Testis (tissue), 3 donors: ENCODE data around the gene CEP350. TPM values are rescaled to one million over a fixed set of nuclear protein-coding genes. Genes with fewer than 3 reads are reported as not detected.

ENCODE experiments used
- DNase-seq: peaks from one replicate; pipeline ENCODE4 v3.0.0-alpha.2; 2019
- H3K27ac ChIP-seq, 2 donors: fragments of 200-600 bp; sonication (generic); one replicate each; pipeline ENCODE4 v1.5.1; 2019
- H3K27me3 ChIP-seq: fragments of 200-600 bp; sonication (generic); one replicate; pipeline ENCODE4 v1.5.1; 2019
- H3K36me3 ChIP-seq: fragments of 200-600 bp; sonication (generic); one replicate; pipeline ENCODE4 v1.5.1; 2017; ENCODE audit warnings: low read depth; ENCODE audit errors: missing control alignments
- H3K4me1 ChIP-seq: fragments of 200-600 bp; sonication (generic); one replicate; pipeline ENCODE4 v1.5.1; 2019
- H3K4me3 ChIP-seq, 2 donors: fragments of 200-600 bp; sonication (generic); one replicate each; pipeline ENCODE4 v1.5.1; 2017 to 2019
- H3K9me3 ChIP-seq: fragments of 200-600 bp; sonication (generic); one replicate; pipeline ENCODE4 v1.5.1; 2017
- POLR2A ChIP-seq: fragments of 450-650 bp; IDR thresholded peaks from one replicate; pipeline ENCODE4 v1.6.1; 2017; ENCODE audit warnings: antibody characterized with exemption, mild to moderate bottlenecking, moderate library complexity
- WGBS, 2 donors: methylation state at CpG; one replicate each; pipeline ENCODE4 v1.1.5; 2018; 5-methylcytosine and 5-hydroxymethylcytosine counted together
- intact Hi-C: fragments of 100-400 bp; cut with DNase I; formaldehyde crosslinking; loops from one replicate; pipeline ENCODE4 v1.15.1; 2023; ENCODE audit warnings: low total_unique reads
- polyA plus RNA-seq: library from polyadenylated mRNA; stranded (reverse); fragments of 350-450 nt; fragmentation: Illumina TruSeq; extraction: RNeasy Lipid Tissue Mini Kit (QIAGEN cat#74804); gene quantifications from one replicate; pipeline ENCODE4 v1.2.3, GENCODE V29; 2014; ENCODE audit warnings: low read depth, low replicate concordance; ENCODE audit not compliant: insufficient read depth
- total RNA-seq, 2 donors: library from RNA; depleted of rRNA; stranded (reverse); fragments of >200 nt; gene quantifications; one replicate each; pipeline ENCODE4 v1.2.3, GENCODE V29; 2016
- TF ChIP-seq, protein P1 (sequence below), 3 experiments: fragments of 450-650 bp in 2 of 3; fragments of 200-600 bp in 1 of 3; sonication (generic) in 1 of 3; IDR thresholded peaks; one replicate each; pipeline ENCODE4 v1.5.1; 2016 to 2019; ENCODE audit warnings: antibody characterized with exemption in 3 of 3, mild to moderate bottlenecking in 2 of 3, moderate library complexity in 1 of 3

The CEP350 gene
- total and polyA plus RNA-seq, 3 donors from 2014 or later = 89.4 to 177 (median 104) TPM

DNA sequence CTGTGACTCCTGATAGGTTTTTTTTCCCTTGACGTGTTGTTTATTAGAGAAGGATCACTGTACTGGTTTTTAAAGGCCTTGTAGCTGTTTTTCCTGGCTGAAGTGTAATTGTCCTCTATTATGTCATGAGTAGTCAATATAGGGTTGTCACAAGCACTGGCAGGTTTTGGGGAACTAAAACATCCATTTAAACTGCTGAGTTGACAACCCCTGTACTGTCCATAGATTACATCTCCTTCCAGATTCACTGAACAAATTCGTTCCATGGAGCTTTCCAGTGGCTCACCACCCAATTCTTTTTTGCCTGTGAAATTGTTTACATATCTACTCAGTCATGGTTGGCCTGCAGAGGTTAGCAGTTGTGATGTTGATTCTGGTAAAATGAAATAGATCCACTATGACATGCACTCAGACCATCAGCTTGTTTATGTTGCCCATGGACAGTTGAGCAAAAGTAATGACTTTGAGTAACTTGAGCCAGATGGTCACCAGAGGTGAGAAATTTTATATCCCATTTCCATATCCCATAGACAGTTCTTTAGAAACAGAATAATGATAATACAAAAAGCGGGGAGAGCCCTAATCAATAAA, 140.2 kb downstream of the CEP350 start:
- Histone ChIP-seq H3K27ac (no peak overlapping the region), H3K36me3 (no peaks in the 10 kb centered on the region), H3K4me3 (no peak overlapping the region), H3K9me3 (no peaks in the 10 kb centered on the region), H3K4me1 (no peaks in the 10 kb centered on the region), H3K27me3 (no peaks in the 10 kb centered on the region)
- TF ChIP-seq, protein P1, sequence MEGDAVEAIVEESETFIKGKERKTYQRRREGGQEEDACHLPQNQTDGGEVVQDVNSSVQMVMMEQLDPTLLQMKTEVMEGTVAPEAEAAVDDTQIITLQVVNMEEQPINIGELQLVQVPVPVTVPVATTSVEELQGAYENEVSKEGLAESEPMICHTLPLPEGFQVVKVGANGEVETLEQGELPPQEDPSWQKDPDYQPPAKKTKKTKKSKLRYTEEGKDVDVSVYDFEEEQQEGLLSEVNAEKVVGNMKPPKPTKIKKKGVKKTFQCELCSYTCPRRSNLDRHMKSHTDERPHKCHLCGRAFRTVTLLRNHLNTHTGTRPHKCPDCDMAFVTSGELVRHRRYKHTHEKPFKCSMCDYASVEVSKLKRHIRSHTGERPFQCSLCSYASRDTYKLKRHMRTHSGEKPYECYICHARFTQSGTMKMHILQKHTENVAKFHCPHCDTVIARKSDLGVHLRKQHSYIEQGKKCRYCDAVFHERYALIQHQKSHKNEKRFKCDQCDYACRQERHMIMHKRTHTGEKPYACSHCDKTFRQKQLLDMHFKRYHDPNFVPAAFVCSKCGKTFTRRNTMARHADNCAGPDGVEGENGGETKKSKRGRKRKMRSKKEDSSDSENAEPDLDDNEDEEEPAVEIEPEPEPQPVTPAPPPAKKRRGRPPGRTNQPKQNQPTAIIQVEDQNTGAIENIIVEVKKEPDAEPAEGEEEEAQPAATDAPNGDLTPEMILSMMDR (IDR thresholded peaks at IDR 0.05) = no peak
- no peak for TF ChIP-seq POLR2A
- intact Hi-C loops = no loop called here
- WGBS, 2 donors = 98% methylated on average over 3 of the region's 3 CpGs
- DNase-seq = no peak

DNA sequence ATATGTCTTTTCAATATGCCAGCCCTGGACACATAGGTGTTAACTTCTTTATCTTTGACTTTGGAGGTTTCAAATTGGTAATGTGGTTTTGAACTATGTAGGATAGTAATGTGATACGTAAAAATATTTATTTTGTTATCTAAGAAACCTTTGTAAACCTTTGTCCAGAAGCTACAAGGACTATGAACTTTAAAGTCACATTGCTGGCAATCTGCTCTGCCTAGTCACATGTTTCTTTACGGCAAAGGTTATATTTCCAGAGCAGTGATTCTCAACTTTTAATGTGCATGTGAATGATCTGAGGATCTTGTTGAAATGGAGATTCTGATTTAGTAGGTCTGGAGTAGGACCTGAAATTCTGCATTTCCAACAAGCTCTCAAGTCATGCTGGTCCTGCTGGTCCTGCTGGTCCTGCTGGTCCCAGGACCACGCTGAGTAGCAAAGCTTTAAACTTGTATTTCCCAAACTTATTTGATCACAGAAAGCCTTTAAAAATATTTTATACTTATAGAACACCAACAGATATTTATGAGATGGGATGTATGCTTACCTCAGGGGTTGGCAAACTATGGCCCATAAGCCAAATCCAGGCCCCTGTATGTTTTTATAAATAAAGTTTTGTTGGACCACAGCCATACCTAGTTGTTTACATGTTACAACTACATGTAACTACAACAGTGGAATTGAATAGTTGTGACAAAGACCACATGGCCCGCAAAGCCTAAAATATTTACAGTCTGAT, 142.1 kb downstream of the CEP350 start:
- Histone ChIP-seq H3K4me1 (no peaks in the 10 kb centered on the region), H3K27ac (no peak overlapping the region), H3K4me3 (no peak overlapping the region), H3K36me3 (no peaks in the 10 kb centered on the region), H3K27me3 (no peaks in the 10 kb centered on the region), H3K9me3 (no peaks in the 10 kb centered on the region)
- 89 to 90% methylated on average over 4 of the region's 4 CpGs for WGBS, 2 donors
- no peak for TF ChIP-seq POLR2A
- TF ChIP-seq, protein P1 (IDR thresholded peaks at IDR 0.05) = no peak
- intact Hi-C loops = no loop called here
- no peak for DNase-seq

DNA sequence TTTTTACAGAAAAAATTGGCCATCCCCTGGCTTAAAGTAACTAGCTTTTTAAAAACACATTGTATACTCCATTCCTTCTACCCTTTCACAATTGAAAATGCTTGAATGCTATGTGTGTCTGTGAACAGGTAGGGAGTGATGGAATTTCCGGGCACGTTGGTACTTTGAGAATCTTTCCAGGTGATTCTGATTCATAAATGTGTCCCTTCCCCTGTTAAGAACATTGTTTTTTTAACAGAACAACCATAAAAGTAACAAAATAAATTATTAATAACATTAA, 142.7 kb downstream of the CEP350 start:
- no peak overlapping the region for H3K27ac ChIP-seq
- H3K9me3 ChIP-seq = no peaks in the 10 kb centered on the region
- 92 to 93% methylated on average over 2 of the region's 2 CpGs for WGBS, 2 donors
- no peak for TF ChIP-seq POLR2A
- TF ChIP-seq, protein P1 (IDR thresholded peaks at IDR 0.05) = no peak
- no peaks in the 10 kb centered on the region for H3K36me3 ChIP-seq
- no peaks in the 10 kb centered on the region for H3K4me1 ChIP-seq
- DNase-seq = no peak
- intact Hi-C loops = no loop called here
- no peaks in the 10 kb centered on the region for H3K27me3 ChIP-seq
- no peak overlapping the region for H3K4me3 ChIP-seq

DNA sequence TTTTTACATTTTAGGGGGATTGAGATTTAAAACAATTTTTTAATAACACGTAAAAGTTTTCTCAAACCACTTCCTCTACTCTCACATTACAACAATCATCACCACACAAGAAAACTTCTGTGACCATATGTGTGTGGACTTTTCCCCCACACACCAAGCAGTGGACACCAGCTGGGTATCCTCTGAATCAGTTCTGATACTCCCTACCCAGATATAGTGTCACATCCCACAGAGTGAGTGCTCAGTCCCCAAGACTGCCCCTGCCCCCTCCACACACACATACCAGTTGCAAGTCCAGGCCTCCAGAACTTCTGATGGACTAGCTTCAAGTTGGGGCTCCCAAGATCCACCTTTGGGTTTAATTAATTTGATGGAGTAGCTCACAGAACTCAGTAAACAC, 146.8 kb downstream of the CEP350 start:
- intact Hi-C loops = no loop called here
- H3K4me3 ChIP-seq = no peak overlapping the region
- H3K27ac ChIP-seq = no peak overlapping the region
- H3K4me1 ChIP-seq = no peaks in the 10 kb centered on the region
- 90 to 96% methylated on average over 1 of the region's 1 CpG for WGBS, 2 donors
- TF ChIP-seq POLR2A = no peak
- TF ChIP-seq, protein P1 (IDR thresholded peaks at IDR 0.05) = no peak
- H3K36me3 ChIP-seq = no peaks in the 10 kb centered on the region
- no peaks in the 10 kb centered on the region for H3K27me3 ChIP-seq
- no peak for DNase-seq
- H3K9me3 ChIP-seq = no peaks in the 10 kb centered on the region

DNA sequence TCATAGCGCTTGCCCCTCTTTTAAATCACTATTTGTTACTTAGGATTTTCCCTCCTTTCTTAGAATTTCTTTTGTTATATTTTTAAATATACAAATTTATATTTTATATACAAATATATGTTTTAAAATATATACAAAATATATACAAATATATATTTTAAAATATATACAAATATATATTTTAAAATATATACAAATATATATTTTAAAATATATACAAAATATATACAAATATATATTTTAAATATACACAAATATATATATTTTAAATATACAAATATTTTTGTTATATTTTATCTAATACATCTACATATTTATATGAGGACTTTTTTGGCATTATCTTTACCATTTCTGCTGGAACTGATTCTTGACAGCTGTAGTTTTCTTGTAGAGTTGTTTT, 149.2 kb downstream of the CEP350 start:
- Histone ChIP-seq H3K27ac (no peak overlapping the region), H3K9me3 (no peaks in the 10 kb centered on the region), H3K36me3 (no peaks in the 10 kb centered on the region), H3K4me1 (no peaks in the 10 kb centered on the region), H3K27me3 (no peaks in the 10 kb centered on the region), H3K4me3 (no peak overlapping the region)
- WGBS, 2 donors = 92 to 96% methylated on average over 1 of the region's 1 CpG
- no peak for TF ChIP-seq POLR2A
- TF ChIP-seq, protein P1 (IDR thresholded peaks at IDR 0.05) = no peak
- intact Hi-C loops = no loop called here
- no peak for DNase-seq
